NCI-H524 (cell line): ENCODE measurements around the gene CNBP.

Experiments
- DNase-seq, 2 experiments: peaks; one replicate each; lab custom pipeline; 2025; lab: John Stamatoyannopoulos, UW

The CNBP gene

GRCh38 chr3:129131465-129132088 is 52.1 kb downstream of the CNBP start:
- no peak for DNase-seq

DNA sequence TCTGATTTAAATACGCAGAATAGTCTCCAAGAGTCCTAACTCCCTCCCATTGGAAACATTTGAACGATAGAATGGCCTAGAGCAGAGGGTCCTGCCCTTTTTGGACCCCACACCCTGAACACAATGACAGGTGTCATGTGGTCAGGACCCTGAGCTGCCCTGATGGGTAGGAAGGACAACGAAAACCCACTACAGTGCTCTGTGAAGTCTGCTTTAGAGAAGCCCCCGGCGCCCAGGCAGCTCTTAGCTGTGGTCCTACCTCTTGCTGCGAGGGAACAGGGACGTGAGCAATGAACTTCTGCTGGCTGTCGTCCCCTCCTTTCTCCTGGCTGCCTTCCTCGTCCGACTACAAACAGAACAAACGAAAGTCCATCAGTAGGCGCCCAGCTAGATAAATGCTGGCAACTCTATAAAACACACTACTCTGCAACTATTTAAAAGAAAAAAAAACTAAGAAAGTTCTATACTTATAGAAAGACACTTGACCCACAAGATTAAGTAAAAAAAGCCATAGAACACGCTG is 53.3 kb downstream of the CNBP start:
- DNase-seq = no peak

DNA sequence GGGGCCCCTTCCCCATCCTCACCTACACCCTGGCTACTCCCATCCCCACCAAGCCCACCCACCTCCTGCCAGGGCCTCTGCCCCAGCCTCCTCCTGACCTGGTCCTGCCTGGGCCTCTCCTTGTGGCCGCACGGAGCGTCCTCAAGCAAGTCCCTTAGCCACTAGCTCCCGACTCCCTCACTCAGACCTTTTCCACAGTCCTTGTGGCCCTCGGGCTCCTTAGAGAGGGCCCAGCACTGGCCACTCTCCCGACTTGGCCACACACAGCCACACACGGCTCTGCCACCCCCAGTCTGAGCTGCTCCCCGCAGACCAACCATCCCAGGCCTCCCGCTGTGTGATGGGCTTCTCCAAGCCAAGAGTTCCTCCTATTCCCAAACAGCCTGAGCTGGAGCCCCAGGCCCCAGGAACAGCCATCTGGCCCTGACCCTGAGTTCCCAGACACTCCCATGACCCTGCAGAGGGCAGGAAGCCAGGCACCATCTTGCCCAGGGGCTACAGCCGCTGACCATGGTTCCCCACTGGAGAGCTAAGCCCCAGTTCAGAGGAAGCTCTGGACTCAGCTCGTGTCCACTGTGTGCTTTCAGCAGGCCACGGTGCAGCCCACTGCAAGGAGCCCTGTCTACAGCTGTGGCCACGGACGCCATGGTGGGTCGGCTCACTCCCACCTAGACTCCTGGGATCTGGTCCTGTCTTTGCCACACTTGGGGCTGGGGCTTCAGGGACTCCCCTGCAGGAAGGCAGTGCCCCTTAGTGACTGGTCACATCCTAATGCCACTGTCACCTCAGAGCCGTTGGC is 55.1 kb downstream of the CNBP start:
- DNase-seq = no peak

- DNase-seq = no peak
Measured at GRCh38 chr3:129126726-129127280, 56.9 kb downstream of the CNBP start.

- DNase-seq = no peak
Measured at GRCh38 chr3:129123314-129124060, 60.2 kb downstream of the CNBP start.

- no peak for DNase-seq
Measured at GRCh38 chr3:129122412-129123011, 61.2 kb downstream of the CNBP start.

DNA sequence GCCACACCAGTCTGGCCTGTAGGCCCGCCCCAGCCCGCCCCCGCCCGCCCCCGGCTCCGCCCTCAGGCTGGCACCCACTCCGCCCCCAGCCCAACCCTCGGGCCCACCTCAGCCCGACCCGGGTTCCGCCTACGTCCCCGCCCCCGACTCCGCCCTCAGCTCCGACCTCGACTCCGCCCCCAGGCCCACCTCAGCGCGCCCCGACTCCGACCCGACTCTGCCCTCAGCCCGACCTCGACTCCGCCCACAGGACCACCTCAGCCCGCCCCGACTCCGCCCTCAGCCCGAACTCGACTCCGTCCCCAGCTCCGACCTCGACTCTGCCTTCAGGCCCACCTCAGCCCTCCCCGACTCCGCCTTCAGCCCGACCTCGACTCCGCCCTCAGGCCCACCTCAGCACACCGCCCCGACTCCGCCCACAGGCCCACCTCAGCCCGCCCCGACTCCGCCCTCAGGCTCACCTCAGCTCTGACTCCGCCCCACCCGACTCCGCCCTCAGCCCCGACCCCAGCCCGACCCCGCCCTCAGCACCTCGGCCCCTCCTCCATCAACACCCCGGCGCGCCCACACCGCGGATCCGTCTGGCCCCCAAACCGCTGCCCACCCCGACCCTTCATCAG is 61.8 kb downstream of the CNBP start, which contains the start of gene RAB43:
Gene RAB43, minus strand, starts transcription at position 13 of the 620 bp plus-strand sequence. CDS start 315 bp downstream, outside the sequence.
- peak in 1 of 2 experiments; percentile 30 for DNase-seq

DNA sequence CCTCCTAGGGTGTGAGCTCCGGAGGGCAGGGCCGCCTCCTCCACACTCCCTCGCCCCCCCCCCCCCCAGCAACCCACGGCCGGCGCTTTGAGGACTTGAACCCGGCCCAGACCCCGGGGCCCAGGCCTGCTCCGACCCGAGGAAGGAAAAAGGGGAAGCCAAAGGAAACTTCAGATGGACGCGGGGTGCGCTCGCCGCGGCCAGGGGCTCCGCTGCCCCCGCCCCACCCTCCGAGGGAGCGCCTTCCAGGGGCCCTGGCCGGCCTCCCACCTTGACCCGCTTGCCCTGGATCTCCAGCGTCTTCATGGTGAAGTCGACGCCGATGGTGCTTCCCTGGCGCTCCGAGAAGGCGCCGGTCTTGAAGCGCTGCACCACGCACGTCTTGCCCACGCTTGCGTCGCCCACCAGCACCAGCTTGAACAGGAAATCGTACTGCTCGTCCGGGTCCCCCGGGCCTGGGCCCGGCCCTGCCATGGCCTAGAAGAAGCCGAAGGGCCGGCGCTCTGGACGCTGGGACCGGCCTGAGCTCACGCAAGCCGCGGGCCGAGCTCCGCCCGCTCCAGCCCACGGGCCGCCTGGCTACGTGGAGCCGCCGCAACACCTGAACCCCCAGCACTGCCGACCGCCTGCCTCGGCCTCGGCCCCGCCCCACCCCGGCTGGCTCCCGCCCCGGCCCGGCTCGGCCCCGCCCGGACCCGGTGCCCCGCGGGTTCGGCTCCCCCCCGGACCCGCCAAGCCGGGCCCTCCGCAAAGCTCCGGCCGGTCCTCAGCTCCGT is 62.5 kb downstream of the CNBP start:
- no peak for DNase-seq

- DNase-seq = no peak
Measured at GRCh38 chr3:129120254-129121004, 63.3 kb downstream of the CNBP start.

GRCh38 chr3:129119365-129120100 is 64.2 kb downstream of the CNBP start:
- no peak for DNase-seq

DNA sequence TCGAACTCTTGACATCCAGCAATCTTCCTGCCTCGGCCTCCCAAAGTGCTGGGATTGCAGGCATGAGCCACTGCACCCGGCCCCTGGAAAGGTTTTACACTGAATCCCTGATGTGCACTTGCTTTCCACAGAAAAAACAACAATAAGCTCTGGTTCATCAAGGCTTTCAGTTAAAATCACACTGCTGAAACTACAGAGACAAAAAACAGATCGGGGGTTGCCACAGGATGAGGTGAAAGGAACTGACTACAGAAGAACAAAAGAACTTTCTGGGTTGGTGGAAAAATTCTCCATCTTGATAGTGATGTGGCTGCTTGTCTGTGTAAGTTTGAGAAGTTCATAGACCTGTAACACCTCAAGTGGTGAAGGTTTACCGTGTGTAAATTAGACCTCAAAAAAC is 65.0 kb downstream of the CNBP start:
- no peak for DNase-seq
